Suprapubic skin (tissue), 4 donors: ENCODE results near the gene RAP1GAP. TPM values are rescaled to one million over a fixed set of nuclear protein-coding genes. Genes with fewer than 3 reads are reported as not detected.
A peak's percentile ranks its signal among the peaks of the same experiment; 100 is the strongest.

Experiments used
- DNase-seq, 2 donors: peaks; one replicate each; pipeline ENCODE4 v3.0.0-alpha.2; 2019; ENCODE audit warnings: low spot score in 2 of 2
- H3K27ac ChIP-seq: fragments of 200-600 bp; sonication (generic); one replicate; pipeline ENCODE4 v1.5.1; 2019
- H3K27me3 ChIP-seq: fragments of 200-600 bp; sonication (generic); one replicate; pipeline ENCODE4 v1.5.1; 2019
- H3K36me3 ChIP-seq: fragments of 200-600 bp; sonication (generic); one replicate; pipeline ENCODE4 v1.5.1; 2019
- H3K4me1 ChIP-seq: fragments of 200-600 bp; sonication (generic); one replicate; pipeline ENCODE4 v1.5.1; 2019
- H3K4me3 ChIP-seq: fragments of 200-600 bp; sonication (generic); one replicate; pipeline ENCODE4 v1.5.1; 2019; ENCODE audit warnings: mild to moderate bottlenecking
- H3K9me3 ChIP-seq: fragments of 200-600 bp; sonication (generic); one replicate; pipeline ENCODE4 v1.5.1; 2019
- EP300 ChIP-seq: sonication (generic); formaldehyde crosslinking; IDR thresholded peaks from one replicate; pipeline ENCODE4 v1.6.1; 2017; ENCODE audit warnings: antibody characterized with exemption
- POLR2A ChIP-seq, 2 donors: fragments of 450-650 bp; IDR thresholded peaks; one replicate each; pipeline ENCODE4 v1.6.1; 2017; ENCODE audit warnings: antibody characterized with exemption in 2 of 2, mild to moderate bottlenecking in 2 of 2, moderate library complexity in 2 of 2
- POLR2AphosphoS5 ChIP-seq, 3 donors: sonication (generic); formaldehyde crosslinking; IDR thresholded peaks; one replicate each; pipeline ENCODE4 v1.6.1; 2017; ENCODE audit warnings: antibody characterized with exemption in 3 of 3
- WGBS: methylation state at CpG from one replicate; pipeline ENCODE4 v1.1.5; 2018; 5-methylcytosine and 5-hydroxymethylcytosine counted together
- total RNA-seq, 4 donors: library from RNA; depleted of rRNA; stranded (reverse); fragments of >200 nt; gene quantifications; one replicate each; pipeline ENCODE4 v1.1.0, GENCODE V29; 2016
- TF ChIP-seq, protein P1 (sequence below), 2 donors: fragments of 200-600 bp in 1 of 2; fragments of 450-650 bp in 1 of 2; sonication (generic) in 1 of 2; IDR thresholded peaks; one replicate each; pipeline ENCODE4 v1.5.1; 2016 to 2019; ENCODE audit warnings: antibody characterized with exemption in 2 of 2, mild to moderate bottlenecking in 1 of 2, moderate library complexity in 1 of 2

The RAP1GAP gene
- total RNA-seq, 4 donors from 2014 or later, result 1.5 to 4.9 (median 3.6) TPM

DNA sequence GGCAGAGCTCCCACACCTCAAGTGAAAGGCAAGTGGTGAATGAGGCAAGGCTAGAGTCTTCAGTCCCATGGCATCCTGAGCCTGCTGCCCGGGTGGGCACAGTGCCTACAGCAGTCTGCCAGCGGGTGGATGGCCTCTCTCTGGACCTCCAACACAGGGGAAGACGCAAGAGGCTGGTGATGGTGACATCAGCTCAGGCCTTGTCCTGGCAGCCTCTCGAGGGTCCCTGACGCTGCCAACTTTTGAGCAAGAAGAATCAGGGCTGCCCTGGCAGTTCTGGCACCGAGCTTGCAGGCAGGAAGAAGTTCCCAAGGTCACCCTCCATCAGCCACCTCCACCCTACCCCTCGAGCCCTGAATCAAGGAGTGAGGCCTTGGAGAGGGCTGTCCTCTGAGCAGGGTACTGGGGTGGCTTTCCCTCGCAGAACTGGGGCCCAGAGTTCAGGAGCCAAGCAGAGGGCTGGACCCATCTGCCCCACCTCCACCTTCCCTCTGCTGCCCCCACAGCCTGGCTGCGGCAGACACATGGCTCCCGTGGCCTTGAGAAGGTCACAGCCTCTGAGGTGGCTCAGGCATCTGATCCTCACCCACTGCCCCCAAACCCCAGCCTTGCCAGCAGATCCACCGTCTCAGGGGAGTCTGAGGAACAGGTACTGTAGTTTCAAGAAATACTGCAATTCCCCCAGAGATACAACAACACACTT, 5.8 kb downstream of the RAP1GAP start:
- H3K9me3 ChIP-seq, result no peaks in the 10 kb centered on the region
- H3K27ac ChIP-seq, result no peak overlapping the region
- H3K36me3 ChIP-seq, result no peaks in the 10 kb centered on the region
- WGBS, result 56% methylated on average over 5 of the region's 11 CpGs
- TF ChIP-seq, protein P1, sequence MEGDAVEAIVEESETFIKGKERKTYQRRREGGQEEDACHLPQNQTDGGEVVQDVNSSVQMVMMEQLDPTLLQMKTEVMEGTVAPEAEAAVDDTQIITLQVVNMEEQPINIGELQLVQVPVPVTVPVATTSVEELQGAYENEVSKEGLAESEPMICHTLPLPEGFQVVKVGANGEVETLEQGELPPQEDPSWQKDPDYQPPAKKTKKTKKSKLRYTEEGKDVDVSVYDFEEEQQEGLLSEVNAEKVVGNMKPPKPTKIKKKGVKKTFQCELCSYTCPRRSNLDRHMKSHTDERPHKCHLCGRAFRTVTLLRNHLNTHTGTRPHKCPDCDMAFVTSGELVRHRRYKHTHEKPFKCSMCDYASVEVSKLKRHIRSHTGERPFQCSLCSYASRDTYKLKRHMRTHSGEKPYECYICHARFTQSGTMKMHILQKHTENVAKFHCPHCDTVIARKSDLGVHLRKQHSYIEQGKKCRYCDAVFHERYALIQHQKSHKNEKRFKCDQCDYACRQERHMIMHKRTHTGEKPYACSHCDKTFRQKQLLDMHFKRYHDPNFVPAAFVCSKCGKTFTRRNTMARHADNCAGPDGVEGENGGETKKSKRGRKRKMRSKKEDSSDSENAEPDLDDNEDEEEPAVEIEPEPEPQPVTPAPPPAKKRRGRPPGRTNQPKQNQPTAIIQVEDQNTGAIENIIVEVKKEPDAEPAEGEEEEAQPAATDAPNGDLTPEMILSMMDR (IDR thresholded peaks at IDR 0.05), result no peak
- TF ChIP-seq POLR2A (IDR thresholded peaks at IDR 0.05) (no peak), POLR2AphosphoS5 (IDR thresholded peaks at IDR 0.05) (no peak), EP300 (no peak)
- peaks cover 11% of the 10 kb centered on the region for H3K4me1 ChIP-seq
- peaks cover 33% of the 10 kb centered on the region for H3K27me3 ChIP-seq
- DNase-seq, result peak in 1 of 2 donors; percentile 59
- no peak overlapping the region for H3K4me3 ChIP-seq

DNA sequence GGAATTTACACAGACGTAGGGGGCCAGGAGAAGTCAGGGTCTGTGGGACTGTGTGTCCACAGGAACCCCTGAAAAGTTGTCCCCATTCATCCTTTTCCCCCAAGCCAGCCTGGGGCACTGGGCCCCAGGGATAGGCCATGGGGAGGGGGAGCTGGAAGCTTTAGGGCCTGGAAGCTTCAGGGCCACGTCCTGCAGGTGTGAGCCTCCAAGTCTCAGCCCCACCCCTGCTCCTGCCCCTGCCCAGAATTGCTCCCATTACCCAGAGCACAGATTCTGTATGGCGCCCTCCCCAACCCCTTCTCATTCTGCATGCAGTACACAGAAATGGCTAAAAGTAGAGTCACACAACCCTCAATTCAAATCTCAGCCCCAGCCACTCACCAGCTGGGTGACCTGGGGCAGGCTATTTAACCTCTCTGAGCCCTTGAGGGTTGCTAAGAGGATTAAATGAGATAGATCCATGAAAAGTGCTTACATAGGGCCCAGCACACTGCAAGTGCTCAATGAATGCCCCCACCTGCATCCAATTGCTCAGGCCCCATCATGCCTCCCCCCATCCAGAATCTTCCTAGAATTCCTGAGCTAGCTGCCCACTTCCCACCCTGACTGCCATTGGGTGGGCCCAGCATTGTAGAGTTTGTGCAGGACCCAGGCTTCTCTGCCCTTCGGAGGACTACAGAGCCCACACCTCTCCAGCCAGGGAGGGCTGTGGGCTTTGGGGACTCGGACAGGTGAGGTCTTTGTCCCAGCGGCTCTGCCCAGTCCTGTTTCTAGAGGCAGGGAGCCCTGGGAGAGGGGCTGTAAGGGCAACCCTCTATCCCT, 6.5 kb downstream of the RAP1GAP start:
- peaks cover 10% of the 10 kb centered on the region for H3K4me1 ChIP-seq
- H3K9me3 ChIP-seq, result no peaks in the 10 kb centered on the region
- H3K27ac ChIP-seq, result no peak overlapping the region
- no peaks in the 10 kb centered on the region for H3K36me3 ChIP-seq
- 72% methylated on average over 2 of the region's 6 CpGs for WGBS
- TF ChIP-seq POLR2AphosphoS5 (IDR thresholded peaks at IDR 0.05), result no peak
- TF ChIP-seq, protein P1 (IDR thresholded peaks at IDR 0.05), result no peak
- TF ChIP-seq EP300, result no peak
- no peak for TF ChIP-seq POLR2A (IDR thresholded peaks at IDR 0.05)
- peak in 1 of 2 donors; percentile 29 for DNase-seq
- H3K27me3 ChIP-seq, result peaks cover 25% of the 10 kb centered on the region
- H3K4me3 ChIP-seq, result no peak overlapping the region

DNA sequence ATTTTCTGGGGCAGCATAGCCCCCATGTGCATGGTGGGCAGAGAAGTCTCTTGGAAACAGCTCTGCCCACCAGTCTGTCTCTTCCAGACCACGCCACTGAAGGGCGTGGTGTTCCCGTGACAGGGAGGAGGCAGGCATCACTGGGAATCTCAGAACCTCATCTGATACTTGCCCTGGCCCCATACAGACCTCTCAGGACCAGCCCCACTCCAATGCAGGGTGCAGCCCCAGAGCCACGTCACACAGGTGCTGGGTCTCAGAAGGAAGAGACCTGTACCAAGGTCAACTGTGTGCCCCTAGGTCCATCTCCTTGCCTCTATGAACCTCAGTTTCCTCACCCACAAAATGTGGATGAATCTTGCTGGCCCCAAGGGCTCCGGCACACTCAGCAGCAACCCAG, 7.3 kb downstream of the RAP1GAP start:
- WGBS, result 78% methylated on average over 3 of the region's 5 CpGs
- peak in 1 of 2 donors; percentile 11 for DNase-seq
- Histone ChIP-seq H3K36me3 (no peaks in the 10 kb centered on the region), H3K27ac (no peak overlapping the region), H3K27me3 (peaks cover 20% of the 10 kb centered on the region), H3K4me1 (peaks cover 10% of the 10 kb centered on the region), H3K9me3 (no peaks in the 10 kb centered on the region), H3K4me3 (no peak overlapping the region)
- TF ChIP-seq POLR2A (IDR thresholded peaks at IDR 0.05), result no peak

DNA sequence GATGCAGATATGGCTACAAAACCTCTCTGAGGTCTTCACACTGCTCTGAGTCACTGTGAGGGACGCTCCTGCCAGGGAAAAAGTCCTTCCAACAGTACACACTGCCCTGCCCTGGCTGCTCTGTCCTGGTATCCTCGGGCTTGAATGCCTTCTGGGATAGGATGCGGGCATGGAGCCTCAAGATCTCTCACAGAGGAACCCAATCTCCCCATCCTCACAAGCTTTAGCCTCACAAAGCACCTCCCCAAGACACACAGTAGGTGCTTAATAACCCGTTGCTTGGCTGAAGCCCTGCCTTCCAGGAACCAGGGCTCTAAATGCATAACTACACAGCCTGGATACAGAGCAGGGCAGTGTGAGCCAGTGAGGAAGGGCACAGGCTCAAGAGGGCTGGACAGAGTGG, 9.2 kb downstream of the RAP1GAP start:
- no peak for TF ChIP-seq EP300
- TF ChIP-seq POLR2A (IDR thresholded peaks at IDR 0.05), result no peak
- no peak for TF ChIP-seq POLR2AphosphoS5 (IDR thresholded peaks at IDR 0.05)
- TF ChIP-seq, protein P1 (IDR thresholded peaks at IDR 0.05), result no peak
- Histone ChIP-seq H3K36me3 (no peaks in the 10 kb centered on the region), H3K4me1 (peaks cover 10% of the 10 kb centered on the region), H3K27me3 (peaks cover 20% of the 10 kb centered on the region), H3K9me3 (no peaks in the 10 kb centered on the region), H3K4me3 (no peak overlapping the region), H3K27ac (no peak overlapping the region)
- DNase-seq, result no peak
- WGBS, result 30% methylated on average over 3 of the region's 4 CpGs

DNA sequence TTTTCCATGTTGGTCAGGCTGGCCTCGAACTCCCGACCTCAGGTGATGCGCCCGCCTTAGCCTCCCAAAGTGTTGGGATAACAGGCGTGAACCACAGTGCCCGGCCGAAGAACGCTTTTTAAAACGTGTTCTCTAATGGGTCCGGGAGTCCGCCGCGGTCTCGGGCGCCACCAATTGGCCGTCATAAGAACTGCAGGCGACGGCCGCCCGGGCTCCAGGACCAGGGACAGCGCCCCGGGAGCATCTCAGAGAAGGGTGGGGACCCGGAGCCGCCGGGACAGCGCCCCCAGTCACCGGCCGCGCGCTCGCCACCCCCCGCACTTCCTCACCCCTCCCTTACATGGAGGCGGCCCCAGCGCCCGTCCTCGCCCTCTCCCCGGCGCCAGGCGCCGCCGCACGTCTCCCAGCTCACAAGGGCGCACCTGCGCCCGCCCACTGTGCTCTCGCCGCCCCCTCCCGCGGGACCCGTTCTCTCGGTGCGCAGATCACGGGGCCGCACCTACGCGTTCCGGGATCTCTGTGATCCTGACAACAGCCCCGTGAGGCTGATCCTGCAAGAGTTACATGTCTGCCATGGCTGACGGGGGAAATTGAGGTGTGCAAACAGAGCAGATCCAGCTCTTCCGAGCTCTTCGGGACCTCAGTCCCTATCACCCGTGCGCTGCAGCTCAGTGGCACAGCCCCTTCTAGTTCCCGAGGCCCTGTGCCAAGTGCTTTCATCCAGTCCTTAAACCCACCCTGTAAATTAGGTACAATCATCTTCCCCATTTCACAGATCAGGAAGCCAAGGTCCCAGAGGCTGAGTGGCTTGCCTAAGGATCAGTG, 9.8 kb downstream of the RAP1GAP start:
- WGBS, result 2% methylated on average over 61 of the region's 64 CpGs
- DNase-seq, result peak in 1 of 2 donors; percentile 90
- peaks cover 20% of the 10 kb centered on the region for H3K27me3 ChIP-seq

More for the DNA sequence above, 9.8 kb downstream of the RAP1GAP start:
- Histone ChIP-seq H3K27ac (no peak overlapping the region), H3K36me3 (no peaks in the 10 kb centered on the region), H3K4me3 (peak overlapping the region; percentile 8), H3K9me3 (no peaks in the 10 kb centered on the region), H3K4me1 (peaks cover 10% of the 10 kb centered on the region)
- TF ChIP-seq, protein P1 (IDR thresholded peaks at IDR 0.05), result peak; percentile 89 to 98
- no peak for TF ChIP-seq POLR2A (IDR thresholded peaks at IDR 0.05)
